H1 (cell line): ENCODE measurements around the gene MXD3. TPM values are rescaled to one million over a fixed set of nuclear protein-coding genes. Genes with fewer than 3 reads are reported as not detected.
A peak's percentile ranks its signal among the peaks of the same experiment; 100 is the strongest.

ENCODE experiments used
- BCL11A ChIP-seq, 2 experiments: IDR thresholded peaks; one replicate each; pipeline ENCODE4 v1.6.1; 2011; ENCODE audit warnings: low read depth in 2 of 2, low read length in 2 of 2, mild to moderate bottlenecking in 2 of 2
- CBX5 ChIP-seq: fragments of 300-800, 300-1000 bp; sonication (generic); IDR thresholded peaks from 2 replicates; pipeline ENCODE4 v1.7.1; 2016; ENCODE audit warnings: antibody characterized with exemption, low read length, low read depth
- CBX8 ChIP-seq: fragments of 300-800, 300-1000 bp; sonication (generic); IDR thresholded peaks from 2 replicates; pipeline ENCODE4 v1.7.1; 2016; ENCODE audit warnings: low read depth, low read length, borderline replicate concordance
- CTCF ChIP-seq, 3 experiments: IDR thresholded peaks; 1 replicate in 2 of 3; 2 replicates in 1 of 3; pipeline versions ENCODE4 v1.5.1 to v1.6.1; 2011; ENCODE audit warnings: low read length in 3 of 3, mild to moderate bottlenecking in 3 of 3, inconsistent platforms in 2 of 3, low read depth in 1 of 3, moderate library complexity in 1 of 3; ENCODE audit not compliant: insufficient read depth in 1 of 3; ENCODE audit errors: control extremely low read depth in 1 of 3
- E2F6 ChIP-seq: IDR thresholded peaks from 2 replicates; pipeline ENCODE4 v1.6.1; 2012; ENCODE audit warnings: inconsistent platforms
- GTF2F1 ChIP-seq: IDR thresholded peaks from 2 replicates; pipeline ENCODE4 v1.6.1; 2012; ENCODE audit warnings: low read depth, low read length, improper control_type of control experiment, borderline replicate concordance
- KDM1A ChIP-seq: fragments of 200-600, 300-600 bp; sonication (generic); IDR thresholded peaks from 2 replicates; pipeline ENCODE4 v1.7.1; 2016; ENCODE audit warnings: mild to moderate bottlenecking, low read length, borderline replicate concordance
- KDM5A ChIP-seq: fragments of 200-600 bp; IDR thresholded peaks from 2 replicates; pipeline ENCODE4 v1.7.1; 2012; ENCODE audit warnings: mild to moderate bottlenecking, low read length, inconsistent platforms, mixed read lengths
- MAFK ChIP-seq: IDR thresholded peaks from 2 replicates; pipeline ENCODE4 v1.6.1; 2012; ENCODE audit warnings: low read depth, mild to moderate bottlenecking, improper control_type of control experiment, low read length
- POLR2AphosphoS5 ChIP-seq: IDR thresholded peaks from 2 replicates; pipeline ENCODE4 v1.6.1; 2011; ENCODE audit warnings: low read depth, low read length
- RBBP5 ChIP-seq: IDR thresholded peaks from 2 replicates; pipeline ENCODE4 v1.7.1; 2012; ENCODE audit warnings: low read depth, mild to moderate bottlenecking, inconsistent platforms, low read length, moderate library complexity, borderline replicate concordance
- SIN3A ChIP-seq, 2 experiments: IDR thresholded peaks in 1 of 2; conservative IDR thresholded peaks in 1 of 2; 2 replicates each; pipeline ENCODE4 v1.6.1; 2011 to 2012; ENCODE audit warnings: low read length in 2 of 2, improper control_type of control experiment in 1 of 2, low read depth in 1 of 2, mild to moderate bottlenecking in 1 of 2
- SIX5 ChIP-seq: IDR thresholded peaks from 2 replicates; pipeline ENCODE4 v1.6.1; 2011; ENCODE audit warnings: mild to moderate bottlenecking, low read depth, low read length
- TAF7 ChIP-seq: optimal IDR thresholded peaks from 2 replicates; pipeline ENCODE3; 2011; ENCODE audit warnings: low read depth, mild to moderate bottlenecking, inconsistent platforms, low read length, moderate library complexity, borderline replicate concordance
- polyA plus RNA-seq, 7 experiments: library from polyadenylated mRNA; depleted of rRNA in 3 of 7; stranded (reverse) in 5 of 7; unstranded in 2 of 7; fragments of >200 nt in 5 of 7; fragments of 200-250 nt in 2 of 7; gene quantifications; 1 replicate in 5 of 7; 2 replicates in 1 of 7; 4 replicates in 1 of 7; pipeline versions ENCODE4 v1.2.1 to v1.2.3, GENCODE V29; 2011 to 2013; ENCODE audit warnings: missing spikeins in 2 of 7, mixed read lengths in 2 of 7
- total RNA-seq: library from RNA; stranded (reverse); fragmentation: NEBNext Ultra II Directional; extraction: Animal tissue kit (Norgen Biotek cat#: 25700); gene quantifications from 2 replicates; pipeline ENCODE4 v1.2.1, GENCODE V29; 2021

Gene MXD3
- total and polyA plus RNA-seq, 2 of the 8 experiments (the other 6 are each of a cell fraction or from before 2014, with no cell fraction given): 6.5 to 7.7 TPM

DNA sequence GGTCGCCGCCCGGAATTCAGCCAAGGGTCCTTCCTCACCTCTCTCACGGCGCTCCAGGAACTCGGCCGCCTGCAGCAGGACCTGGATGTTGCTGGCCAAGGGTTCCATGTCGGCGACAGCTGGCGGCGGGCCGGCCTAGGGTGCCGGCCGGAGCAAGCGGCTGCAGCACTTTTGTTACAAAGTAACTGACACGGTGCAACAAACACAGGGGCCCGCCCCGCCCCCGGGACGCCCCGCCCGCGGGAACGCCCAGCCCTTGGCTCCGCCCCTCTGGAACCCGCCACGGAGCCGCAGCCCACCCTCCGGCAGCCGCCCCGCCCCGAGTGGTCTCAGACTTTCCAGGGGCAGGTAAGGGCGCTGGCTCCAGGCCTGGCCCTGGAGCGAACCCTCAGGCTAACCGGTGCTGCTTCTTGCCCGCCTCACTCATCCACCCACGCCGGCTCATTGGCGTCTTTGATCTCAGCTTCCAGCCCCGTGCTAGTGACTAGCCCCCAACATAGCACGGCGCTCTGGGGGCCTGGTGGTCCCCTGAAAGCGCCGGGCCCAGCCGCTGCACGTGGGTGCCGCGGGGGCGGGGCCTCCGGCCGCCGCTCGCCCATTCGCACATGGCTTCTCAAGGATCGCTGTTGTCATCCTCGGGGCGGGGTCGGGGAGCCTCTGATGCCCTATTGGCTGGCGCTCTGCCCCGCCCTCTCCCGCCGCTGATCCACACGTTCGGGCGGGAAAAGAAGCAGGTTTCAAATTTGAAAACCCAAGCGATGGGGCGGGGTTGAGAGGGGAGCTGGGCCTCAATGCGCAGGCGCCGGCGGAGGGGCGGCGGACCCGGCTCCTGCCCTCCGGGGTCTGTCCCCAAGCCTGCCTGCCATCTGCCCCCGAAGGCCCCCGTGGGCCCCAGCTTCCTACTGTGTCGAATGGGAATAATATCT, at the start of gene MXD3 (continued):
- no peak for TF ChIP-seq CBX8
- TF ChIP-seq RBBP5: 0 out of 2 replicates have a peak, but pooled peaks have one; percentile 37
- TF ChIP-seq SIX5: no peak
- no peak for TF ChIP-seq MAFK
- TF ChIP-seq POLR2AphosphoS5: no peak; the same call in 1 of the 2 replicates
- TF ChIP-seq KDM1A: no peak
- TF ChIP-seq CTCF (IDR thresholded peaks at IDR 0.05; ENCODE audit: control extremely low read depth in 1 of 3, insufficient read depth in 1 of 3, low read depth in 1 of 3, low read length in 3 of 3): no peak
- TF ChIP-seq TAF7: no peak
- TF ChIP-seq E2F6: peak; percentile 97
- peak in 1 of 2 experiments; percentile 19; a peak in 2 of 4 replicates for TF ChIP-seq SIN3A (conservative IDR thresholded peaks at IDR 0.05 in 1 of 2, IDR thresholded peaks at IDR 0.05 in 1 of 2; ENCODE audit: low read depth in 1 of 2, low read length in 2 of 2)
- no peak for TF ChIP-seq KDM5A
- TF ChIP-seq CBX5: no peak
- TF ChIP-seq GTF2F1: no peak
- no peak for TF ChIP-seq BCL11A (IDR thresholded peaks at IDR 0.05; ENCODE audit: low read depth in 2 of 2, low read length in 2 of 2)
